IPS-20b (cell line): ENCODE measurements around the gene MT1H.
A peak's percentile ranks its signal among the peaks of the same experiment; 100 is the strongest.
"Not testable (repeated sequence)": the region's sequence is repeated elsewhere in the genome, so short reads cannot be mapped to it uniquely, and the experiment has no call there.

Source experiments
- H3K27ac ChIP-seq: one replicate; pipeline ENCODE4 v1.5.1; 2013; ENCODE audit warnings: low read length
- H3K27me3 ChIP-seq: 2 replicates; pipeline ENCODE4 v1.6.1; 2013; ENCODE audit warnings: mild to moderate bottlenecking, low read length, inconsistent platforms; ENCODE audit not compliant: insufficient read depth
- H3K36me3 ChIP-seq: 2 replicates; pipeline ENCODE4 v1.6.1; 2013; ENCODE audit warnings: low read depth, mild to moderate bottlenecking, inconsistent platforms, low read length, moderate library complexity; ENCODE audit not compliant: insufficient read depth
- H3K4me1 ChIP-seq: 2 replicates; pipeline ENCODE4 v1.6.1; 2013; ENCODE audit warnings: mild to moderate bottlenecking, control low read depth, inconsistent platforms, low read length, moderate library complexity; ENCODE audit not compliant: insufficient read depth
- H3K4me3 ChIP-seq: 2 replicates; pipeline ENCODE4 v1.5.1; 2013; ENCODE audit warnings: mild to moderate bottlenecking, low read length, inconsistent platforms
- H3K9ac ChIP-seq: 2 replicates; pipeline ENCODE4 v1.6.1; 2013; ENCODE audit warnings: low read depth, mild to moderate bottlenecking, inconsistent platforms, low read length, moderate library complexity
- H3K9me3 ChIP-seq: 2 replicates; pipeline ENCODE4 v1.6.1; 2013; ENCODE audit warnings: mild to moderate bottlenecking, low read depth, low read length, inconsistent platforms; ENCODE audit not compliant: insufficient read depth

MT1H gene

GRCh38 chr16:56670620-56670934 lies 963 bp downstream of the MT1H start:
- Histone ChIP-seq H3K36me3 (no peaks in the 10 kb centered on the region), H3K27me3 (peaks cover 100% of the 10 kb centered on the region), H3K4me1 (peaks cover 11% of the 10 kb centered on the region), H3K9ac (no peak overlapping the region), H3K4me3 (no peak overlapping the region), H3K27ac (no peak overlapping the region), H3K9me3 (no peaks in the 10 kb centered on the region; the same call in 1 of the 2 replicates)

GRCh38 chr16:56671691-56672090 lies 2.1 kb downstream of the MT1H start:
- peaks cover 100% of the 10 kb centered on the region for H3K27me3 ChIP-seq
- not testable (repeated sequence) for H3K36me3 ChIP-seq

GRCh38 chr16:56672171-56672570 lies 2.6 kb downstream of the MT1H start:
- H3K4me1 ChIP-seq = peaks cover 11% of the 10 kb centered on the region
- H3K4me3 ChIP-seq, H3K27ac ChIP-seq, H3K36me3 ChIP-seq, H3K9me3 ChIP-seq, H3K9ac ChIP-seq: not testable (repeated sequence)
- peaks cover 100% of the 10 kb centered on the region for H3K27me3 ChIP-seq

More at GRCh38 chr16:56671691-56672090, 2.1 kb downstream of the MT1H start:
- H3K9me3 ChIP-seq, H3K9ac ChIP-seq, H3K4me3 ChIP-seq, H3K27ac ChIP-seq: not testable (repeated sequence)
- H3K4me1 ChIP-seq = peaks cover 11% of the 10 kb centered on the region

- no peaks in the 10 kb centered on the region; the same call in 1 of the 2 replicates for H3K9me3 ChIP-seq
- no peak overlapping the region for H3K27ac ChIP-seq
- no peak overlapping the region for H3K4me3 ChIP-seq
- H3K27me3 ChIP-seq = peaks cover 100% of the 10 kb centered on the region
- H3K4me1 ChIP-seq = peaks cover 6% of the 10 kb centered on the region
- no peak overlapping the region for H3K9ac ChIP-seq
- H3K36me3 ChIP-seq = no peaks in the 10 kb centered on the region
These were observed 3.3 kb downstream of the MT1H start for GRCh38 chr16:56672761-56673536.

- H3K9me3 ChIP-seq = no peaks in the 10 kb centered on the region; the same call in 1 of the 2 replicates
- no peak overlapping the region for H3K4me3 ChIP-seq
- no peaks in the 10 kb centered on the region for H3K36me3 ChIP-seq
- no peak overlapping the region for H3K27ac ChIP-seq
- peaks cover 97% of the 10 kb centered on the region for H3K27me3 ChIP-seq
- no peak overlapping the region for H3K9ac ChIP-seq
- H3K4me1 ChIP-seq = peaks cover 6% of the 10 kb centered on the region
These were observed 4.3 kb downstream of the MT1H start for GRCh38 chr16:56673921-56674320.

- not testable (repeated sequence) for H3K27ac ChIP-seq, H3K4me1 ChIP-seq, H3K9ac ChIP-seq, H3K36me3 ChIP-seq, H3K4me3 ChIP-seq, H3K9me3 ChIP-seq
- peaks cover 97% of the 10 kb centered on the region for H3K27me3 ChIP-seq
These were observed 5.0 kb downstream of the MT1H start for GRCh38 chr16:56674570-56674969.

- Histone ChIP-seq H3K9ac (peak overlapping the region; percentile 77; the same call in 1 of the 2 replicates), H3K4me1 (peaks cover 6% of the 10 kb centered on the region; the same call in 1 of the 2 replicates), H3K27ac (no peak overlapping the region), H3K9me3 (no peaks in the 10 kb centered on the region), H3K27me3 (peaks cover 95% of the 10 kb centered on the region), H3K36me3 (no peaks in the 10 kb centered on the region), H3K4me3 (peak overlapping the region; percentile 63)
These were observed 6.1 kb downstream of the MT1H start for GRCh38 chr16:56675685-56676210.

- peaks cover 10% of the 10 kb centered on the region; the same call in 1 of the 2 replicates for H3K4me1 ChIP-seq
- H3K27me3 ChIP-seq = peaks cover 95% of the 10 kb centered on the region
- H3K36me3 ChIP-seq = no peaks in the 10 kb centered on the region
- no peaks in the 10 kb centered on the region for H3K9me3 ChIP-seq
- H3K27ac ChIP-seq = no peak overlapping the region
- H3K4me3 ChIP-seq = no peak overlapping the region
- H3K9ac ChIP-seq = no peak overlapping the region
These were observed 7.9 kb downstream of the MT1H start for GRCh38 chr16:56677474-56677873.

GRCh38 chr16:56679078-56679730 lies 9.6 kb downstream of the MT1H start:
- Histone ChIP-seq H3K27ac (no peak overlapping the region), H3K27me3 (peaks cover 94% of the 10 kb centered on the region), H3K36me3 (no peaks in the 10 kb centered on the region), H3K4me1 (peaks cover 14% of the 10 kb centered on the region; the same call in 1 of the 2 replicates), H3K9ac (no peak overlapping the region), H3K9me3 (no peaks in the 10 kb centered on the region), H3K4me3 (no peak overlapping the region)

GRCh38 chr16:56679818-56680217 lies 10.2 kb downstream of the MT1H start:
- Histone ChIP-seq H3K9me3 (no peaks in the 10 kb centered on the region), H3K4me1 (peaks cover 13% of the 10 kb centered on the region; the same call in 1 of the 2 replicates), H3K36me3 (no peaks in the 10 kb centered on the region), H3K27ac (no peak overlapping the region), H3K4me3 (no peak overlapping the region), H3K27me3 (peaks cover 94% of the 10 kb centered on the region), H3K9ac (no peak overlapping the region)

GRCh38 chr16:56681939-56682702 lies 12.5 kb downstream of the MT1H start, which contains the start of gene MT1X:
Gene MT1X (plus strand): TSS chr16:56682470. CDS start chr16:56682541, 71 bp downstream.
- Histone ChIP-seq H3K27me3 (peaks cover 73% of the 10 kb centered on the region), H3K9ac (peak within 1 kb of the TSS; percentile 81), H3K9me3 (peaks cover 3% of the 10 kb centered on the region; the same call in 1 of the 2 replicates), H3K4me3 (peak within 1 kb of the TSS; percentile 73), H3K4me1 (peaks cover 9% of the 10 kb centered on the region; the same call in 1 of the 2 replicates), H3K27ac (no peak within 1 kb of the TSS), H3K36me3 (no peaks in the 10 kb centered on the region)
